ENCODE data around the gene CCDC141. TPM values are rescaled to one million over a fixed set of nuclear protein-coding genes. Genes with fewer than 3 reads are reported as not detected.

CCDC141 gene
- total RNA-seq, 3 donors from 2014 or later (not counting 1 experiment from before 2014, with no cell fraction given) = 2.0 to 3.1 (median 2.0) TPM

- H3K4me3 Mint-ChIP-seq = no peak overlapping the region
- DNase-seq = no peak
- no peaks in the 10 kb centered on the region for H3K27me3 Mint-ChIP-seq (ENCODE audit: low read depth in 2 of 2)
- Histone ChIP-seq H3K27ac (ENCODE audit: low read length) (no peak overlapping the region), H3K4me3 (ENCODE audit: low read length) (no peak overlapping the region), H3K36me3 (ENCODE audit: control insufficient read depth, insufficient read depth, low read length) (no peaks in the 10 kb centered on the region), H3K9me3 (ENCODE audit: control insufficient read depth, insufficient read depth, low read length) (no peaks in the 10 kb centered on the region), H3K27me3 (ENCODE audit: control insufficient read depth, insufficient read depth, low read length) (no peaks in the 10 kb centered on the region), H3K4me1 (ENCODE audit: control insufficient read depth, insufficient read depth, low read length) (no peaks in the 10 kb centered on the region)
- no peaks in the 10 kb centered on the region for H3K4me1 Mint-ChIP-seq
- TF ChIP-seq CTCF (IDR thresholded peaks at IDR 0.05) = no peak
- intact Hi-C loops (cut with micrococcal nuclease) = no loop called here
- H3K36me3 Mint-ChIP-seq = no peaks in the 10 kb centered on the region
- no CpG with 5 or more reads among the region's 5 CpGs for WGBS (ENCODE audit: insufficient coverage)
- H3K27ac Mint-ChIP-seq = no peak overlapping the region
- H3K9me3 Mint-ChIP-seq = no peaks in the 10 kb centered on the region
- no peak for ATAC-seq
Measured at GRCh38 chr2:178787934-178788333, 262.0 kb downstream of the CCDC141 start.

GRCh38 chr2:178787155-178787554 is 262.8 kb downstream of the CCDC141 start:
- no peaks in the 10 kb centered on the region for H3K36me3 Mint-ChIP-seq
- no peak overlapping the region for H3K27ac ChIP-seq (ENCODE audit: low read length)
- DNase-seq = no peak
- H3K4me1 ChIP-seq (ENCODE audit: control insufficient read depth, insufficient read depth, low read length) = no peaks in the 10 kb centered on the region
- intact Hi-C loops (cut with micrococcal nuclease) = no loop called here
- no peak overlapping the region for H3K4me3 Mint-ChIP-seq
- H3K27me3 ChIP-seq (ENCODE audit: control insufficient read depth, insufficient read depth, low read length) = no peaks in the 10 kb centered on the region
- no peaks in the 10 kb centered on the region for H3K27me3 Mint-ChIP-seq (ENCODE audit: low read depth in 2 of 2)
- no peaks in the 10 kb centered on the region for H3K9me3 Mint-ChIP-seq
- no peak for ATAC-seq
- no peak overlapping the region for H3K4me3 ChIP-seq (ENCODE audit: low read length)
- WGBS (ENCODE audit: insufficient coverage) = no CpG with 5 or more reads among the region's 2 CpGs
- TF ChIP-seq CTCF (IDR thresholded peaks at IDR 0.05) = no peak
- no peak overlapping the region for H3K27ac Mint-ChIP-seq
- H3K4me1 Mint-ChIP-seq = no peaks in the 10 kb centered on the region
- no peaks in the 10 kb centered on the region for H3K36me3 ChIP-seq (ENCODE audit: control insufficient read depth, insufficient read depth, low read length)
- H3K9me3 ChIP-seq (ENCODE audit: control insufficient read depth, insufficient read depth, low read length) = no peaks in the 10 kb centered on the region

- no peaks in the 10 kb centered on the region for H3K36me3 ChIP-seq (ENCODE audit: control insufficient read depth, insufficient read depth, low read length)
- H3K27me3 Mint-ChIP-seq (ENCODE audit: low read depth in 2 of 2) = no peaks in the 10 kb centered on the region
- DNase-seq (no peak), ATAC-seq (no peak)
- intact Hi-C loops (cut with micrococcal nuclease) = no loop called here
- 87% methylated on average over 10 of the region's 10 CpGs for WGBS (ENCODE audit: insufficient coverage)
- no peaks in the 10 kb centered on the region for H3K4me1 Mint-ChIP-seq
- no peak for TF ChIP-seq CTCF (IDR thresholded peaks at IDR 0.05)
- no peak overlapping the region for H3K27ac ChIP-seq (ENCODE audit: low read length)
- H3K27ac Mint-ChIP-seq = no peak overlapping the region
- H3K4me3 Mint-ChIP-seq = no peak overlapping the region
- H3K9me3 ChIP-seq (ENCODE audit: control insufficient read depth, insufficient read depth, low read length) = no peaks in the 10 kb centered on the region
- H3K9me3 Mint-ChIP-seq = no peaks in the 10 kb centered on the region
- no peaks in the 10 kb centered on the region for H3K4me1 ChIP-seq (ENCODE audit: control insufficient read depth, insufficient read depth, low read length)
- no peaks in the 10 kb centered on the region for H3K36me3 Mint-ChIP-seq
- no peaks in the 10 kb centered on the region for H3K27me3 ChIP-seq (ENCODE audit: control insufficient read depth, insufficient read depth, low read length)
- H3K4me3 ChIP-seq (ENCODE audit: low read length) = no peak overlapping the region
Measured at GRCh38 chr2:178783889-178784288, 266.0 kb downstream of the CCDC141 start.

- Mint-ChIP-seq H3K27me3 (ENCODE audit: low read depth in 2 of 2) (no peaks in the 10 kb centered on the region), H3K4me3 (no peak overlapping the region), H3K9me3 (no peaks in the 10 kb centered on the region), H3K4me1 (no peaks in the 10 kb centered on the region), H3K36me3 (no peaks in the 10 kb centered on the region), H3K27ac (no peak overlapping the region)
- H3K27ac ChIP-seq (ENCODE audit: low read length) = no peak overlapping the region
- no peaks in the 10 kb centered on the region for H3K27me3 ChIP-seq (ENCODE audit: control insufficient read depth, insufficient read depth, low read length)
- no peak overlapping the region for H3K4me3 ChIP-seq (ENCODE audit: low read length)
- DNase-seq = no peak
- 91% methylated on average over 7 of the region's 7 CpGs for WGBS (ENCODE audit: insufficient coverage)
- no peaks in the 10 kb centered on the region for H3K9me3 ChIP-seq (ENCODE audit: control insufficient read depth, insufficient read depth, low read length)
- intact Hi-C loops (cut with micrococcal nuclease) = no loop called here
- H3K36me3 ChIP-seq (ENCODE audit: control insufficient read depth, insufficient read depth, low read length) = no peaks in the 10 kb centered on the region
- H3K4me1 ChIP-seq (ENCODE audit: control insufficient read depth, insufficient read depth, low read length) = no peaks in the 10 kb centered on the region
- no peak for TF ChIP-seq CTCF (IDR thresholded peaks at IDR 0.05)
- ATAC-seq = no peak
Measured at GRCh38 chr2:178782236-178782635, 267.7 kb downstream of the CCDC141 start.

Data from natural killer cell (primary cell).